Hepatocyte (in vitro differentiated cells): ENCODE results near the gene TRIM3.

Experiments
- EZH2 ChIP-seq: fragments of 200-600 bp; sonication (generic); IDR thresholded peaks from 2 replicates; pipeline ENCODE4 v1.6.1; 2016; ENCODE audit warnings: antibody characterized with exemption, mild to moderate bottlenecking, borderline replicate concordance
- EZH2phosphoT487 ChIP-seq: fragments of 200-600 bp; sonication (generic); IDR thresholded peaks from one replicate; pipeline ENCODE4 v1.6.1; 2018; ENCODE audit warnings: antibody characterized with exemption, mild to moderate bottlenecking, low read depth, moderate library complexity; ENCODE audit not compliant: unreplicated experiment, severe bottlenecking
- TF ChIP-seq, protein P1 (sequence below): fragments of 200-600 bp; sonication (generic); IDR thresholded peaks from 2 replicates; pipeline ENCODE4 v1.5.1; 2016; ENCODE audit warnings: antibody characterized with exemption, mild to moderate bottlenecking; ENCODE audit not compliant: poor library complexity

- TF ChIP-seq, protein P1, sequence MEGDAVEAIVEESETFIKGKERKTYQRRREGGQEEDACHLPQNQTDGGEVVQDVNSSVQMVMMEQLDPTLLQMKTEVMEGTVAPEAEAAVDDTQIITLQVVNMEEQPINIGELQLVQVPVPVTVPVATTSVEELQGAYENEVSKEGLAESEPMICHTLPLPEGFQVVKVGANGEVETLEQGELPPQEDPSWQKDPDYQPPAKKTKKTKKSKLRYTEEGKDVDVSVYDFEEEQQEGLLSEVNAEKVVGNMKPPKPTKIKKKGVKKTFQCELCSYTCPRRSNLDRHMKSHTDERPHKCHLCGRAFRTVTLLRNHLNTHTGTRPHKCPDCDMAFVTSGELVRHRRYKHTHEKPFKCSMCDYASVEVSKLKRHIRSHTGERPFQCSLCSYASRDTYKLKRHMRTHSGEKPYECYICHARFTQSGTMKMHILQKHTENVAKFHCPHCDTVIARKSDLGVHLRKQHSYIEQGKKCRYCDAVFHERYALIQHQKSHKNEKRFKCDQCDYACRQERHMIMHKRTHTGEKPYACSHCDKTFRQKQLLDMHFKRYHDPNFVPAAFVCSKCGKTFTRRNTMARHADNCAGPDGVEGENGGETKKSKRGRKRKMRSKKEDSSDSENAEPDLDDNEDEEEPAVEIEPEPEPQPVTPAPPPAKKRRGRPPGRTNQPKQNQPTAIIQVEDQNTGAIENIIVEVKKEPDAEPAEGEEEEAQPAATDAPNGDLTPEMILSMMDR, result no peak
- TF ChIP-seq EZH2phosphoT487, result no peak
- TF ChIP-seq EZH2, result no peak
Observed at GRCh38 chr11:6437993-6438392, 35.7 kb downstream of the TRIM3 start.
